OCI-LY3 (cell line): Measurements from ENCODE around the gene TRIM32.

Experiments
- H2AFZ ChIP-seq: fragments of 200-600, 300-600 bp; shearing (Covaris generic); 2 replicates; pipeline ENCODE4 v1.6.0; 2014; ENCODE audit warnings: antibody characterized with exemption, low read depth, low read length
- H3K27ac ChIP-seq: fragments of 200-600, 300-600 bp; sonication (generic); 2 replicates; pipeline ENCODE4 v1.5.1; 2014; ENCODE audit warnings: mild to moderate bottlenecking, low read length, moderate library complexity, mixed read lengths
- H3K27me3 ChIP-seq: fragments of 200-600, 300-600 bp; sonication (generic); 2 replicates; pipeline ENCODE4 v1.6.1; 2014; ENCODE audit warnings: low read depth, low read length, mixed read lengths
- H3K36me3 ChIP-seq: fragments of 200-600, 300-600 bp; sonication (generic); replicated peaks from 2 replicates; pipeline ENCODE3; 2014; ENCODE audit warnings: low read depth, low read length, mixed read lengths
- H3K4me1 ChIP-seq: fragments of 300-600, 200-600 bp; sonication (generic); 2 replicates; pipeline ENCODE4 v1.6.1; 2014; ENCODE audit warnings: low read length, mixed read lengths
- H3K4me2 ChIP-seq: fragments of 200-600, 300-600 bp; sonication (generic); 2 replicates; pipeline ENCODE4 v1.6.1; 2014; ENCODE audit warnings: low read length, mixed read lengths
- H3K4me3 ChIP-seq: fragments of 300-600, 200-600 bp; sonication (generic); 2 replicates; pipeline ENCODE4 v1.5.1; 2014; ENCODE audit warnings: antibody characterized with exemption, mild to moderate bottlenecking, low read length, moderate library complexity
- H3K79me2 ChIP-seq: fragments of 300-600, 200-600 bp; shearing (Covaris generic); 2 replicates; pipeline ENCODE4 v1.6.1; 2014; ENCODE audit warnings: mild to moderate bottlenecking, low read length, mixed read lengths
- H3K9ac ChIP-seq: fragments of 300-600, 200-600 bp; shearing (Covaris generic); 2 replicates; pipeline ENCODE4 v1.6.0; 2014; ENCODE audit warnings: mild to moderate bottlenecking, low read length, moderate library complexity
- H3K9me3 ChIP-seq: fragments of 200-600, 300-600 bp; shearing (Covaris generic); 2 replicates; pipeline ENCODE4 v1.6.1; 2014; ENCODE audit warnings: low read length, mixed read lengths; ENCODE audit not compliant: insufficient read depth
- H4K20me1 ChIP-seq: fragments of 200-600, 300-600 bp; sonication (generic); 2 replicates; pipeline ENCODE4 v1.6.1; 2016; ENCODE audit warnings: low read length, mixed read lengths; ENCODE audit not compliant: insufficient read depth
- EZH2phosphoT487 ChIP-seq: fragments of 200-600 bp; shearing (Covaris generic); IDR thresholded peaks from 2 replicates; pipeline ENCODE4 v1.6.1; 2018; ENCODE audit warnings: antibody characterized with exemption, mixed run types, low read depth
- TF ChIP-seq, protein P1 (sequence below): fragments of 200-600, 300-600 bp; sonication (generic); IDR thresholded peaks from 2 replicates; pipeline ENCODE4 v1.5.1; 2014; ENCODE audit warnings: antibody characterized with exemption, low read length, low read depth

The TRIM32 gene

GRCh38 chr9:116700882-116701865 is 14.1 kb downstream of the TRIM32 start:
- Histone ChIP-seq H3K79me2 (no peaks in the 10 kb centered on the region), H2AFZ (no peak overlapping the region), H4K20me1 (no peaks in the 10 kb centered on the region), H3K4me2 (no peak overlapping the region), H3K27me3 (no peaks in the 10 kb centered on the region), H3K27ac (no peak overlapping the region), H3K9ac (no peak overlapping the region), H3K9me3 (no peaks in the 10 kb centered on the region), H3K4me1 (peaks cover 3% of the 10 kb centered on the region; the same call in 1 of the 2 replicates), H3K36me3 (peaks cover 56% of the 10 kb centered on the region), H3K4me3 (no peak overlapping the region)
- no peak for TF ChIP-seq EZH2phosphoT487
- TF ChIP-seq, protein P1, sequence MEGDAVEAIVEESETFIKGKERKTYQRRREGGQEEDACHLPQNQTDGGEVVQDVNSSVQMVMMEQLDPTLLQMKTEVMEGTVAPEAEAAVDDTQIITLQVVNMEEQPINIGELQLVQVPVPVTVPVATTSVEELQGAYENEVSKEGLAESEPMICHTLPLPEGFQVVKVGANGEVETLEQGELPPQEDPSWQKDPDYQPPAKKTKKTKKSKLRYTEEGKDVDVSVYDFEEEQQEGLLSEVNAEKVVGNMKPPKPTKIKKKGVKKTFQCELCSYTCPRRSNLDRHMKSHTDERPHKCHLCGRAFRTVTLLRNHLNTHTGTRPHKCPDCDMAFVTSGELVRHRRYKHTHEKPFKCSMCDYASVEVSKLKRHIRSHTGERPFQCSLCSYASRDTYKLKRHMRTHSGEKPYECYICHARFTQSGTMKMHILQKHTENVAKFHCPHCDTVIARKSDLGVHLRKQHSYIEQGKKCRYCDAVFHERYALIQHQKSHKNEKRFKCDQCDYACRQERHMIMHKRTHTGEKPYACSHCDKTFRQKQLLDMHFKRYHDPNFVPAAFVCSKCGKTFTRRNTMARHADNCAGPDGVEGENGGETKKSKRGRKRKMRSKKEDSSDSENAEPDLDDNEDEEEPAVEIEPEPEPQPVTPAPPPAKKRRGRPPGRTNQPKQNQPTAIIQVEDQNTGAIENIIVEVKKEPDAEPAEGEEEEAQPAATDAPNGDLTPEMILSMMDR: no peak

- Histone ChIP-seq H3K4me1 (peaks cover 3% of the 10 kb centered on the region; the same call in 1 of the 2 replicates), H3K36me3 (peaks cover 51% of the 10 kb centered on the region), H3K79me2 (no peaks in the 10 kb centered on the region), H4K20me1 (no peaks in the 10 kb centered on the region), H3K9me3 (no peaks in the 10 kb centered on the region), H3K27me3 (no peaks in the 10 kb centered on the region), H3K9ac (no peak overlapping the region), H2AFZ (no peak overlapping the region), H3K27ac (no peak overlapping the region), H3K4me2 (no peak overlapping the region), H3K4me3 (no peak overlapping the region)
- TF ChIP-seq EZH2phosphoT487: no peak
- TF ChIP-seq, protein P1: no peak
These were observed 15.0 kb downstream of the TRIM32 start for GRCh38 chr9:116701940-116702642.

GRCh38 chr9:116703634-116704033 is 16.5 kb downstream of the TRIM32 start:
- Histone ChIP-seq H3K9ac (no peak overlapping the region), H3K27ac (no peak overlapping the region), H3K4me2 (no peak overlapping the region), H3K36me3 (peaks cover 39% of the 10 kb centered on the region), H4K20me1 (no peaks in the 10 kb centered on the region), H3K4me3 (no peak overlapping the region), H3K9me3 (no peaks in the 10 kb centered on the region), H3K79me2 (no peaks in the 10 kb centered on the region), H3K4me1 (peaks cover 3% of the 10 kb centered on the region; the same call in 1 of the 2 replicates), H2AFZ (no peak overlapping the region), H3K27me3 (no peaks in the 10 kb centered on the region)
- no peak for TF ChIP-seq EZH2phosphoT487
- TF ChIP-seq, protein P1: no peak

DNA sequence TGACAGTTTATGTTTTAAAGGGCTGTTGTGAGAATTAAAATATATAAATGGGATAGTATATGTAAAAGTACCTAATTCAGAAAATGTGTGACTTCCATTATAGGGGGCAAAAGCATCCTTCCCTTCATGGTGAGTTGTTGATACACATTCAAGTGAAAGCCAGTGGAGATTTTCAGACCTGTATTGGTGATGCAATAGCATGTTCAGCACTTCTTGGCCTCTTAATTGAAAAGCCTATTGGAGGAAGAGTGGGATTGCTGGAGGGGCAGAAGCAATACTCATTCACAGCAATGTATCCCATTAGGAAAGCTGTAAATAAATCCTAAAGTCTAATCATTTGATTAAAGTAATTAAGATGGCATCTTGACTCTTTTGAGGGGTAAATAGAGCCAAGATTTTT is 17.4 kb downstream of the TRIM32 start:
- H3K27ac ChIP-seq: no peak overlapping the region
- H3K9ac ChIP-seq: no peak overlapping the region
- H3K4me1 ChIP-seq: peaks cover 3% of the 10 kb centered on the region; the same call in 1 of the 2 replicates
- H3K4me2 ChIP-seq: no peak overlapping the region
- H3K9me3 ChIP-seq: no peaks in the 10 kb centered on the region
- H2AFZ ChIP-seq: no peak overlapping the region
- H3K4me3 ChIP-seq: no peak overlapping the region
- H4K20me1 ChIP-seq: no peaks in the 10 kb centered on the region
- TF ChIP-seq EZH2phosphoT487: no peak
- TF ChIP-seq, protein P1: no peak
- peaks cover 31% of the 10 kb centered on the region for H3K36me3 ChIP-seq
- H3K27me3 ChIP-seq: no peaks in the 10 kb centered on the region
- no peaks in the 10 kb centered on the region for H3K79me2 ChIP-seq
